Smooth muscle cell of the brain vasculature (primary cell): ENCODE measurements around the gene RAMAC.
"Not testable (repeated sequence)": the region's sequence is repeated elsewhere in the genome, so short reads cannot be mapped to it uniquely, and the experiment has no call there.

Experiments used
- DNase-seq: peaks from one replicate; pipeline ENCODE4 v3.0.0-alpha.2; 2012; ENCODE audit warnings: low read depth, low spot score

The RAMAC gene

DNA sequence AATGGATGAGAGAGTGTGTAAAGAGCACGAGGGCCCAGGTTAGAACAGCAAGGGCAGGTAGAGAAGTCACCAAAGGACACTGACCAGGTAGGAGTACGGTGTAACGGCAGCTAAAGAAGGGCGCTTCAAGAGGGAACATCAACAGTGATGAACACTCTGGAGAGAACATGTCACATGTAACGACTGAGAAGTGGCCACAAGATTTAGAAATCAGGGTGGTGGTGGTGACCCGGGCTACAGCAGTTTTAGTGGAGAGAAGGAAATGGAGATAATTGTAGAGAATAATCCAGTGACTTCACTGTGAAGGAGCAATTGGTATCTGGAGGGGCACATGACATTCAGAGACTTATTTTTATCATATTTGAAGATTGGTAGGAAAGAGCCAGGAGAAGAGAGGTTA is 26.6 kb downstream of the RAMAC start:
- no peak for DNase-seq

DNA sequence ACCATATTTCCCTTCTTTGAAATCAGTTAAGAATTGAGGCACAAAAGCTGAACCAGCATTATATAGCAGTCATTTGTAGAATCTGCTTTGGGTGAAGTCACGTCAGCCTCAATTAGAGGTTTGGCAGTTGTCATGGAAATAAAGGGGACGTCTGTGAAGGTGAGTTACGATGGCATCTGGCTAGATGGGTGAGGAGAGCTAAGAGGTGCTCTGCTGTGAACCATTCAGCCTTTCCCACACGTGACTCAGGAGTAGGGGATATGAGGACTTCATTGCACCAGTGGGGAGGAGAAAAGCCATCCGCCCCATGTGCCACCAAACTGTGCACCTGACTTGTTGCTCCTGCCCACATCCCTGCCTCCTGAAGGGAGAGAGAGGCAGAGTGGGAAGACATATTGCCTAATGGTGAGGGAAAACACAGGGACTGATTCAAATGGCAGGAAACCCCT is 28.2 kb downstream of the RAMAC start:
- no peak for DNase-seq

DNA sequence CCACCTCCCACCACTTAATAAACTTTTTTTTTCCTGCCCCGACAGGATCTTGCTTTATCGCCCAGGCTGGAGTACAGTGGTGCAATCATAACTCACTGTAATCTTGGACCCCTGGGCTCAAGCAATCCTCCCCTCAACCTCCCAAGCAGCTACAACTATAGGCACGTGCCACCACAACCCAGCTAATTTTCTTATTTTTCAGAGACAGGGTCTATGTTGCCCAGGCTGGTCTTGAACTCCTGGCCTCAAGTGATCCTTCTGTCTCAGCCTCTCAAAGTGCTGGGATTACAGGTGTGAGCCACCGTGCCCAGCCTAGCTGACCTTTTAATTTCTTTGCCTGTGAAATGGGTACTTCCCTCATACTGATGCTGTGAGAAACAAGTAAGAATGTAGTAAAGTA is 29.4 kb downstream of the RAMAC start:
- DNase-seq, result no peak

DNA sequence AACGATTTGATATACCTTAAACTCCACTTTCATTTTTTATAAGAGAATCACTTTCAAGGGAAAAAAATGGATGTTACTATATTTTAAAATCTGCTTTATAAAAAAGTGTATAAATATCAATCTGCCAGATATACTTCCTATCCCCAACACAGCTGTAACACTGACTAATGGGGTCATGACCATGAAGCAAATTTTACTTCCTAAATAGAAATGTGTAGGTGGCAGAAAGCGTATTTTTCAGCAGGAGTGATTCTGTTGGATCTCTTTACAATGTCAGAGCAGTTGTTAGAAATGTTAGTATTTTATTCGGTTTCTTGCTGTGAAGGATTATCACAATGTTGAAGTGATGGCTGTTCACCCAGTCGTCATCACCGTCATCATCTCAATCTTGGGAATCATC is 30.9 kb downstream of the RAMAC start:
- no peak for DNase-seq

DNA sequence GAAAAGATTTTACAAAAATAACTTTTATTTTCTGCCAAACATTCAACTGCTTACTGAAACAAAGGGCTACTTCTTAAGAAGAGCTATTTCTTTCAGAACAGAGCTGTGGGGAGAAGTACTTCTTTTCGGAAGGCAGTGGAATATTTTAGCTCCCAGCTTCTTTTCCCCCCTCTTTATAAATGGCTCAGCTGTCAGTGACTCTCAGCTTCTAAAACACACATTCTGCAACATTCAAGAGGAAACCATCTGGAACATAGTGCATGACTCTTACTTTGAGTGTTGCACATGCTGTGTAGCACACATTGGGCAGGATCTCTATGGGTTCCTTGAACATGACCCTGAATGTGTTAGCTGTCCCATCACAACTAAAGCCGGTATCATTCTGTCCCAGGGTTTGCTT is 32.4 kb downstream of the RAMAC start:
- DNase-seq, result no peak

DNA sequence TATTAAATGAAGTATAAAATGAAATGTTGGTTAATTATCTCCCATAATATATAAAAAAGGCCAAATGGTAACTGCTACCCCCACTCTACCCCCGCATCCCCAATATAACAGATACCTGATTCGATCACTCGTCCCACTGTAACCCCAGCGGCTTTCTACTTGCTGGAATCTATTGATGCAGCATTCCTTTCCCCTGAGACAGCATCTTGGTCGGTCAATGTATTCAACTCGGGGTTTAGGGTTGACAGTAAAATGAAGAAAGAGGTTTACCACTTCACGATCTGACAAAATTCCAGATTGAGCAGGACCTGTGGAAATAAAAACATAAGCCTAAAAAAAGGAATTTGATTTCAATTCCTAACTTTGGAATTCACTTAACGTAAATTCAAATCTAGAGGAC is 44.0 kb downstream of the RAMAC start:
- DNase-seq, result no peak

DNA sequence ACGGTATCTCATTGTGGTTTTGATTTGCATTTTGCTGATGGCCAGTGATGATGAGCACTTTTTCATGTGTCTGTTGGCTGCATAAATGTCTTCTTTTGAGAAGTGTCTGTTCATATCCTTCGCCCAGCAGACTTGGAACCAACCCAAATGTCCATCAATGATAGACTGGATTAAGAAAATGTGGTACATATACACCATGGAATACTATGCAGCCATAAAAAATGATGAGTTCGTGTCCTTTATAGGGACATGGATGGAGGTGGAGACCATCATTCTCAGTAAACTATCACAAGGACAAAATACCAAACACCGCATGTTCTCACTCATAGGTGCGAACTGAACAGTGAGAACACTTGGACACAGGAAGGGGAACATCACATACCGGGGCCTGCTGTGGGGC is 45.2 kb downstream of the RAMAC start:
- DNase-seq, result not testable (repeated sequence)

DNA sequence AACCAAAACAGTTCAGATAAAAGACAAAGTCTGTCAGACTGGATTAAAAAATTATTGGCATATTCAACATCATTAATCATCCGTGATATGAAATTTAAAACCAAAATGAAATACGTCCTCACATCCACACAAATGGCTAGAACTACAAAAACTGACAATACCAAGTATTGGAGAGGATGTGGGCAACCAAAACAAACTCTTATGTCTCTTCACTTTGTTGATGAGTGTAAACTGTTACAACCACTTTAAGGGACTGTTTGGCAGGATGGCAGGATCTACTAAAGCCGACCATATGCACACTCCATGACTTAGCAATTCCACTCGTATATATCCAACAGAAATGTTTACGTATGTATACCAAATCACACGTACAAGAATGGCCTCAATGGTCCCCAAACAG is 50.2 kb downstream of the RAMAC start:
- no peak for DNase-seq

DNA sequence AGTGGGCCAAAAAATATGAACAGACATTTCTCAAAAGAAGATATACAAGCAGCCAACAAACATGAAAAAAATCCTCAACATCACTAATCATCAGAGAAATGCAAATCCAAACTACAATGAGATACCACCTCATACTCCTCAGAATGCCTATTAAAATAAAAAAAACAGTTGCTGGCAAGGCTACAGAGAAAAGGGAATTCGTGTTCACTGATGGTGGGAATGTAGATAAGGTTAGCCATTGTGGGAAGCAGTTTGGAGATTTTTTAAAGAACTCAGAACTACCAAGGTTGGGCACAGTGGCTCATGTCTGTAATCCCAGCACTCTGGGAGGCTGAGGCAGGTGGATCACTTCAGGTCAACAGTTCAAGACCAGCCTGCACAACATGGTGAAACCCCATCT is 53.2 kb downstream of the RAMAC start:
- no peak for DNase-seq
